ENCODE data around the gene RBP4.

Gene RBP4

GRCh38 chr10:93576888-93577287 is 24.1 kb downstream of the RBP4 start:
- DNase-seq (ENCODE audit: insufficient read length) (no peak), FAIRE-seq (no peak)
- TF ChIP-seq POLR2A (IDR thresholded peaks at IDR 0.05; ENCODE audit: low read depth, low read length) (no peak), POLR2AphosphoS5 (IDR thresholded peaks at IDR 0.05; ENCODE audit: low read depth, low read length) (no peak), TAF1 (IDR thresholded peaks at IDR 0.05; ENCODE audit: borderline replicate concordance, low read depth, low read length) (no peak)

GRCh38 chr10:93573924-93574323 is 27.1 kb downstream of the RBP4 start:
- TF ChIP-seq TAF1 (IDR thresholded peaks at IDR 0.05; ENCODE audit: borderline replicate concordance, low read depth, low read length) (no peak), POLR2AphosphoS5 (IDR thresholded peaks at IDR 0.05; ENCODE audit: low read depth, low read length) (no peak), POLR2A (IDR thresholded peaks at IDR 0.05; ENCODE audit: low read depth, low read length) (no peak)
- FAIRE-seq = no peak
- DNase-seq (ENCODE audit: insufficient read length) = no peak

GRCh38 chr10:93573051-93573909 is 27.8 kb downstream of the RBP4 start:
- FAIRE-seq (no peak), DNase-seq (ENCODE audit: insufficient read length) (no peak)
- TF ChIP-seq POLR2AphosphoS5 (IDR thresholded peaks at IDR 0.05; ENCODE audit: low read depth, low read length) (no peak), POLR2A (IDR thresholded peaks at IDR 0.05; ENCODE audit: low read depth, low read length) (no peak), TAF1 (IDR thresholded peaks at IDR 0.05; ENCODE audit: borderline replicate concordance, low read depth, low read length) (no peak)

- no peak for DNase-seq (ENCODE audit: insufficient read length)
- no peak for FAIRE-seq
- TF ChIP-seq POLR2A (IDR thresholded peaks at IDR 0.05; ENCODE audit: low read depth, low read length) (no peak), POLR2AphosphoS5 (IDR thresholded peaks at IDR 0.05; ENCODE audit: low read depth, low read length) (no peak), TAF1 (IDR thresholded peaks at IDR 0.05; ENCODE audit: borderline replicate concordance, low read depth, low read length) (no peak)
Measured at GRCh38 chr10:93572606-93573005, 28.4 kb downstream of the RBP4 start.

- TF ChIP-seq POLR2A (IDR thresholded peaks at IDR 0.05; ENCODE audit: low read depth, low read length) = no peak
- no peak for TF ChIP-seq POLR2AphosphoS5 (IDR thresholded peaks at IDR 0.05; ENCODE audit: low read depth, low read length)
- TF ChIP-seq TAF1 (IDR thresholded peaks at IDR 0.05; ENCODE audit: borderline replicate concordance, low read depth, low read length) = no peak
- FAIRE-seq (no peak), DNase-seq (ENCODE audit: insufficient read length) (no peak)
Measured at GRCh38 chr10:93570383-93570782, 30.7 kb downstream of the RBP4 start.

GRCh38 chr10:93568105-93568390 is 33.0 kb downstream of the RBP4 start:
- no peak for TF ChIP-seq TAF1 (IDR thresholded peaks at IDR 0.05; ENCODE audit: borderline replicate concordance, low read depth, low read length)
- no peak for TF ChIP-seq POLR2AphosphoS5 (IDR thresholded peaks at IDR 0.05; ENCODE audit: low read depth, low read length)
- TF ChIP-seq POLR2A (IDR thresholded peaks at IDR 0.05; ENCODE audit: low read depth, low read length) = no peak
- DNase-seq (ENCODE audit: insufficient read length) (no peak), FAIRE-seq (no peak)

GRCh38 chr10:93567277-93568104 is 33.5 kb downstream of the RBP4 start:
- FAIRE-seq = no peak

GRCh38 chr10:93566435-93567276 is 34.4 kb downstream of the RBP4 start, which contains the start of gene FFAR4:
Gene FFAR4, plus strand, starts transcription at chr10:93566665. Its CDS starts 56 bp downstream, at chr10:93566721.
- FAIRE-seq = no peak
- TF ChIP-seq TAF1 (IDR thresholded peaks at IDR 0.05; ENCODE audit: borderline replicate concordance, low read depth, low read length) (no peak), POLR2A (IDR thresholded peaks at IDR 0.05; ENCODE audit: low read depth, low read length) (no peak), POLR2AphosphoS5 (IDR thresholded peaks at IDR 0.05; ENCODE audit: low read depth, low read length) (no peak)
- no peak for DNase-seq (ENCODE audit: insufficient read length)

More at GRCh38 chr10:93567277-93568104, 33.5 kb downstream of the RBP4 start:
- no peak for TF ChIP-seq TAF1 (IDR thresholded peaks at IDR 0.05; ENCODE audit: borderline replicate concordance, low read depth, low read length)
- TF ChIP-seq POLR2AphosphoS5 (IDR thresholded peaks at IDR 0.05; ENCODE audit: low read depth, low read length) = no peak
- TF ChIP-seq POLR2A (IDR thresholded peaks at IDR 0.05; ENCODE audit: low read depth, low read length) = no peak
- no peak for DNase-seq (ENCODE audit: insufficient read length)

- DNase-seq (ENCODE audit: insufficient read length) = no peak
- TF ChIP-seq POLR2AphosphoS5 (IDR thresholded peaks at IDR 0.05; ENCODE audit: low read depth, low read length) = no peak
- no peak for TF ChIP-seq TAF1 (IDR thresholded peaks at IDR 0.05; ENCODE audit: borderline replicate concordance, low read depth, low read length)
- no peak for TF ChIP-seq POLR2A (IDR thresholded peaks at IDR 0.05; ENCODE audit: low read depth, low read length)
Measured at GRCh38 chr10:93565446-93565845, 35.6 kb downstream of the RBP4 start.

GRCh38 chr10:93560541-93560940 is 40.5 kb downstream of the RBP4 start:
- DNase-seq (ENCODE audit: insufficient read length) (no peak), FAIRE-seq (no peak)
- TF ChIP-seq TAF1 (IDR thresholded peaks at IDR 0.05; ENCODE audit: borderline replicate concordance, low read depth, low read length) (no peak), POLR2AphosphoS5 (IDR thresholded peaks at IDR 0.05; ENCODE audit: low read depth, low read length) (no peak), POLR2A (IDR thresholded peaks at IDR 0.05; ENCODE audit: low read depth, low read length) (no peak)

More at GRCh38 chr10:93565446-93565845, 35.6 kb downstream of the RBP4 start:
- no peak for FAIRE-seq

GRCh38 chr10:93559490-93559889 is 41.5 kb downstream of the RBP4 start:
- TF ChIP-seq POLR2A (IDR thresholded peaks at IDR 0.05; ENCODE audit: low read depth, low read length) (no peak), POLR2AphosphoS5 (IDR thresholded peaks at IDR 0.05; ENCODE audit: low read depth, low read length) (no peak), TAF1 (IDR thresholded peaks at IDR 0.05; ENCODE audit: borderline replicate concordance, low read depth, low read length) (no peak)
- no peak for FAIRE-seq

More at GRCh38 chr10:93559490-93559889, 41.5 kb downstream of the RBP4 start:
- DNase-seq (ENCODE audit: insufficient read length) = no peak

Measured in GM12892 (cell line).